Neural crest cell (in vitro differentiated cells): ENCODE data around the gene DNTT. TPM values are rescaled to one million over a fixed set of nuclear protein-coding genes. Genes with fewer than 3 reads are reported as not detected.

ENCODE experiments used
- DNase-seq: peaks from one replicate; pipeline ENCODE4 v3.0.0; 2021; ENCODE audit warnings: low read depth, mixed read lengths, low spot score
- H3K27ac Mint-ChIP-seq: one replicate; pipeline ENCODE4 v1.8.0; 2021; ENCODE audit warnings: mild to moderate bottlenecking, mixed read lengths; ENCODE audit not compliant: unreplicated experiment
- H3K27me3 Mint-ChIP-seq: 2 replicates; pipeline ENCODE4 v1.8.0; 2021; ENCODE audit warnings: low read depth, mild to moderate bottlenecking, mixed read lengths
- H3K36me3 Mint-ChIP-seq: 2 replicates; pipeline ENCODE4 v1.8.0; 2021; ENCODE audit warnings: low read depth, mild to moderate bottlenecking, mixed read lengths
- H3K4me1 Mint-ChIP-seq: 2 replicates; pipeline ENCODE4 v1.8.0; 2021; ENCODE audit warnings: mixed read lengths
- H3K4me3 Mint-ChIP-seq: one replicate; pipeline ENCODE4 v1.8.0; 2021; ENCODE audit warnings: mild to moderate bottlenecking, mixed read lengths
- H3K9me3 Mint-ChIP-seq: 2 replicates; pipeline ENCODE4 v1.8.0; 2021; ENCODE audit warnings: mixed read lengths
- CTCF ChIP-seq: fragments of 200-600 bp; sonication (generic); conservative IDR thresholded peaks from 2 replicates; pipeline ENCODE4 v1.5.0; 2021; ENCODE audit warnings: antibody characterized with exemption, mild to moderate bottlenecking
- total RNA-seq: library from RNA; stranded (reverse); gene quantifications from 2 replicates; pipeline ENCODE4 v1.2.1, GENCODE V29; 2021

Gene DNTT
- total RNA-seq, 1 donor from 2014 or later: not detected

GRCh38 chr10:96374985-96375830, 71.0 kb downstream of the DNTT start:
- Mint-ChIP-seq H3K27me3 (peaks cover 9% of the 10 kb centered on the region), H3K36me3 (no peaks in the 10 kb centered on the region), H3K4me3 (peak overlapping the region; percentile 83), H3K4me1 (peaks cover 23% of the 10 kb centered on the region), H3K9me3 (no peaks in the 10 kb centered on the region), H3K27ac (no peak overlapping the region)
- TF ChIP-seq CTCF: peak; percentile 98
- peak; percentile 97 for DNase-seq

GRCh38 chr10:96376483-96376882, 72.2 kb downstream of the DNTT start:
- peaks cover 9% of the 10 kb centered on the region for H3K27me3 Mint-ChIP-seq
- no peak for DNase-seq

DNA sequence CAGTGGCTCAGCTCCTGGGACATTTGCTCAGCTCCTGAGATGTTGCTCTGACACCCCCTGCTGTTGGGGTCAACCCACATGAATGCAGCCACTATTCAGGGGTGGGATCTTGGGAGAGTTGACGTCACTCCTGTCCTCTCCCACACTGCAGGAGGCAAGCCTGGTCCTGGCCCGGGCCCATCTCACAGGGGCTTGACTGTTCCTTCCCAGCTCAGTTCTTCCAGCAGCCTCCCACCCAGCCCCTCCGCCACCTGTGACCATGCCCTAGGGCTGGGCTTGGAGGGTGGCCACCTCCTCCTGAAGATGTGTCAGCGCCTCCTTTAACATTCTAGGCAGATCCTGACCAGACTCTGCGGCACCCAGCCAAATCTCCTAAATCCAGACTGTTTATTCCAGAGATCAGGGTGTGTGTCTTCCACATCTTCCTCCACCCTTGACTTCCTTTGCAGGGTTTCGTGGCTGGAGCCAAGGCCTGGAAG, 73.6 kb downstream of the DNTT start:
- no peaks in the 10 kb centered on the region for H3K9me3 Mint-ChIP-seq
- no peak for DNase-seq
- H3K4me3 Mint-ChIP-seq: no peak overlapping the region
- H3K27ac Mint-ChIP-seq: peak overlapping the region; percentile 77
- no peaks in the 10 kb centered on the region for H3K36me3 Mint-ChIP-seq
- peaks cover 17% of the 10 kb centered on the region for H3K4me1 Mint-ChIP-seq
- no peak for TF ChIP-seq CTCF
- peaks cover 9% of the 10 kb centered on the region for H3K27me3 Mint-ChIP-seq

More at GRCh38 chr10:96376483-96376882, 72.2 kb downstream of the DNTT start:
- H3K27ac Mint-ChIP-seq: no peak overlapping the region
- TF ChIP-seq CTCF: no peak
- no peak overlapping the region for H3K4me3 Mint-ChIP-seq
- no peaks in the 10 kb centered on the region for H3K9me3 Mint-ChIP-seq
- no peaks in the 10 kb centered on the region for H3K36me3 Mint-ChIP-seq
- peaks cover 23% of the 10 kb centered on the region for H3K4me1 Mint-ChIP-seq

- no peak overlapping the region for H3K4me3 Mint-ChIP-seq
- no peak overlapping the region for H3K27ac Mint-ChIP-seq
- no peaks in the 10 kb centered on the region for H3K36me3 Mint-ChIP-seq
- no peak for TF ChIP-seq CTCF
- H3K4me1 Mint-ChIP-seq: peaks cover 17% of the 10 kb centered on the region
- no peak for DNase-seq
- no peaks in the 10 kb centered on the region for H3K9me3 Mint-ChIP-seq
- H3K27me3 Mint-ChIP-seq: peaks cover 9% of the 10 kb centered on the region
Measured at GRCh38 chr10:96378741-96379140, 74.5 kb downstream of the DNTT start.

GRCh38 chr10:96379758-96380157, 75.5 kb downstream of the DNTT start:
- no peak overlapping the region for H3K27ac Mint-ChIP-seq
- H3K27me3 Mint-ChIP-seq: peaks cover 2% of the 10 kb centered on the region
- TF ChIP-seq CTCF: no peak
- DNase-seq: no peak
- H3K36me3 Mint-ChIP-seq: no peaks in the 10 kb centered on the region
- no peak overlapping the region for H3K4me3 Mint-ChIP-seq
- no peaks in the 10 kb centered on the region for H3K9me3 Mint-ChIP-seq
- peaks cover 10% of the 10 kb centered on the region for H3K4me1 Mint-ChIP-seq
